ENCODE data around the gene NT5C2.

NT5C2 gene

GRCh38 chr10:103120977-103121735 is 71.9 kb downstream of the NT5C2 start:
- Histone ChIP-seq H2AFZ (ENCODE audit: low read length) (no peak overlapping the region), H3K9ac (ENCODE audit: low read depth, low read length, poor library complexity, severe bottlenecking) (no peak overlapping the region), H3K27me3 (ENCODE audit: insufficient read depth, low read length, poor library complexity, severe bottlenecking) (no peaks in the 10 kb centered on the region), H4K20me1 (ENCODE audit: insufficient read depth, low read length, poor library complexity, severe bottlenecking) (peaks cover 42% of the 10 kb centered on the region), H3K36me3 (ENCODE audit: insufficient read depth, low read length) (peaks cover 4% of the 10 kb centered on the region; the same call in 1 of the 2 replicates), H3K4me2 (ENCODE audit: low read depth, low read length, poor library complexity, severe bottlenecking) (no peak overlapping the region), H3K4me1 (ENCODE audit: insufficient read depth, low read length, poor library complexity, severe bottlenecking) (peaks cover 11% of the 10 kb centered on the region), H3K9me2 (replicated peaks; ENCODE audit: low read depth, low read length) (no peaks in the 10 kb centered on the region), H3F3A (ENCODE audit: low read depth) (no peaks in the 10 kb centered on the region), H3K9me3 (ENCODE audit: insufficient read depth, low read depth, low read length) (no peaks in the 10 kb centered on the region), H3K79me2 (ENCODE audit: insufficient read depth, low read length) (peaks cover 76% of the 10 kb centered on the region), H3K4me3 (ENCODE audit: low read length, poor library complexity, severe bottlenecking) (no peak overlapping the region)
- no peak for TF ChIP-seq EZH2phosphoT487 (IDR thresholded peaks at IDR 0.05; ENCODE audit: borderline replicate concordance)
- TF ChIP-seq CTCF (conservative IDR thresholded peaks at IDR 0.05; ENCODE audit: low read length): no peak

- peaks cover 5% of the 10 kb centered on the region for H3K4me1 ChIP-seq (ENCODE audit: insufficient read depth, low read length, poor library complexity, severe bottlenecking)
- H3K27me3 ChIP-seq (ENCODE audit: insufficient read depth, low read length, poor library complexity, severe bottlenecking): no peaks in the 10 kb centered on the region
- H3K9me3 ChIP-seq (ENCODE audit: insufficient read depth, low read depth, low read length): no peaks in the 10 kb centered on the region
- no peak overlapping the region for H2AFZ ChIP-seq (ENCODE audit: low read length)
- H3K79me2 ChIP-seq (ENCODE audit: insufficient read depth, low read length): peaks cover 79% of the 10 kb centered on the region
- peaks cover 41% of the 10 kb centered on the region for H4K20me1 ChIP-seq (ENCODE audit: insufficient read depth, low read length, poor library complexity, severe bottlenecking)
- H3K9ac ChIP-seq (ENCODE audit: low read depth, low read length, poor library complexity, severe bottlenecking): no peak overlapping the region
- no peaks in the 10 kb centered on the region for H3F3A ChIP-seq (ENCODE audit: low read depth)
- no peak overlapping the region for H3K4me2 ChIP-seq (ENCODE audit: low read depth, low read length, poor library complexity, severe bottlenecking)
- peaks cover 4% of the 10 kb centered on the region; the same call in 1 of the 2 replicates for H3K36me3 ChIP-seq (ENCODE audit: insufficient read depth, low read length)
- TF ChIP-seq EZH2phosphoT487 (IDR thresholded peaks at IDR 0.05; ENCODE audit: borderline replicate concordance): no peak
- no peak; the same call in 1 of the 2 replicates for TF ChIP-seq CTCF (conservative IDR thresholded peaks at IDR 0.05; ENCODE audit: low read length)
- H3K4me3 ChIP-seq (ENCODE audit: low read length, poor library complexity, severe bottlenecking): no peak overlapping the region
- no peaks in the 10 kb centered on the region for H3K9me2 ChIP-seq (replicated peaks; ENCODE audit: low read depth, low read length)
These were observed 72.5 kb downstream of the NT5C2 start for GRCh38 chr10:103120546-103120945.

- Histone ChIP-seq H2AFZ (ENCODE audit: low read length) (no peak overlapping the region), H3K9ac (ENCODE audit: low read depth, low read length, poor library complexity, severe bottlenecking) (no peak overlapping the region), H3K27me3 (ENCODE audit: insufficient read depth, low read length, poor library complexity, severe bottlenecking) (no peaks in the 10 kb centered on the region), H4K20me1 (ENCODE audit: insufficient read depth, low read length, poor library complexity, severe bottlenecking) (peaks cover 33% of the 10 kb centered on the region), H3K4me2 (ENCODE audit: low read depth, low read length, poor library complexity, severe bottlenecking) (no peak overlapping the region), H3K9me2 (replicated peaks; ENCODE audit: low read depth, low read length) (no peaks in the 10 kb centered on the region), H3K4me1 (ENCODE audit: insufficient read depth, low read length, poor library complexity, severe bottlenecking) (no peaks in the 10 kb centered on the region), H3K9me3 (ENCODE audit: insufficient read depth, low read depth, low read length) (no peaks in the 10 kb centered on the region), H3K79me2 (ENCODE audit: insufficient read depth, low read length) (peaks cover 83% of the 10 kb centered on the region), H3F3A (ENCODE audit: low read depth) (no peaks in the 10 kb centered on the region), H3K36me3 (ENCODE audit: insufficient read depth, low read length) (no peaks in the 10 kb centered on the region; the same call in 1 of the 2 replicates), H3K4me3 (ENCODE audit: low read length, poor library complexity, severe bottlenecking) (no peak overlapping the region)
- TF ChIP-seq EZH2phosphoT487 (IDR thresholded peaks at IDR 0.05; ENCODE audit: borderline replicate concordance) (no peak), CTCF (conservative IDR thresholded peaks at IDR 0.05; ENCODE audit: low read length) (no peak)
These were observed 75.8 kb downstream of the NT5C2 start for GRCh38 chr10:103117247-103117646.

Measured in Loucy (cell line).